ENCODE measurements around the gene PPP3CA.
"Not testable (repeated sequence)": the region's sequence is repeated elsewhere in the genome, so short reads cannot be mapped to it uniquely, and the experiment has no call there.

The PPP3CA gene

DNA sequence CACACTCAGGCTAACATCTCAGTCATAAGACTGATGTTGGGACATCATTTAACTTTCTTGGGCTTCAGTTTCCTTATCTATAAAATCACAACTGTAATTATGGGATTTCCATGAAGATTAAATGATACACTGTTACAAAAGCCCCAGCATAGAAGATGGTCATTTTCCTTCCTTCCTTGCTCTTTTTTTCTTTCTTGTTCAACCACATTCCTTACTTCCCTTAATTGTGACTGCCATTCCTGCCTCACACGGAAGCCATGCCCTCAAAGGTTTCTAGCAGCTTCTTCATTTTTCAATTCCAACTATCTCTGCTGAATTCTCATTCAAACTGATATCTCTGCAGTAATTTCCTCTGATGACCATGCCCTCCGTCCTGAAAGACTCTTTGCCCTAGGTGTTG lies 311.8 kb downstream of the PPP3CA start:
- no peak for DNase-seq

DNA sequence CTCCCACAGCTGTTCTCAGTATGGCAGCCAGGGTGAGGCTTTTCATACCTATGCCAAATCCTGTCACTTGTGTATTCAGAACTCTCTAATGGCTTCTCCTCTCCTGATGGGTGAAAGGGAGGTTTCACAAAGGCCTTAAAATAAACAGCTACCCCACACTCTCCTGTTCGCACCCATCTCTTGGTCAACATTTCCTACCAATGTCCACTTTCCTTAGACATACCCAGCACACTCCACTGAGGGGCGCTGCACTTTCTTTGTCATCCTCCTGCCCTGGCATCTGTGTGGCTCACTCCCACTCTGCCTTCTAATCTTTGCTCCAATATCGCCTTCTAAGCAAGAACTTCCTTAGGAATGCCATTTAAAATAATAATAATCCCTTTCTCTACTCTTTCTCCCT lies 313.3 kb downstream of the PPP3CA start:
- no peak for DNase-seq

DNA sequence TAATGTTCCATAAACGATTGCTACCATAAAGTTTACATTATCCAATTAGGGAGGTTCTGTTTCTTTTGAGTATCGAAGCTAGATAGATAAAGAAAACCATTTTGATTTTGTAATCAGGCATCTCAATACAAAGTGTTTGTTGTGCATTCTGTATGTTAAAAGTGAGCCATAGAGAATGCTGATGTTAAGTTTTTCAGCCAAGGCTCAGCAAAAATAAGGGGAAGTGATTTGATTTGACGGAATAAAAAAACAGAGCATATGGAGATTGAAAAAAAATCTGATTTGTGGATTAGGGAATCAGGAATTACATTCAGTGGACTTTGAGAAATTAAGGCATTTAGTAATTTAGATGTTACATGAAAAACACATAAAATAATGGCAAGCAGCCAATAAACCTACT lies 314.8 kb downstream of the PPP3CA start:
- no peak for DNase-seq

DNA sequence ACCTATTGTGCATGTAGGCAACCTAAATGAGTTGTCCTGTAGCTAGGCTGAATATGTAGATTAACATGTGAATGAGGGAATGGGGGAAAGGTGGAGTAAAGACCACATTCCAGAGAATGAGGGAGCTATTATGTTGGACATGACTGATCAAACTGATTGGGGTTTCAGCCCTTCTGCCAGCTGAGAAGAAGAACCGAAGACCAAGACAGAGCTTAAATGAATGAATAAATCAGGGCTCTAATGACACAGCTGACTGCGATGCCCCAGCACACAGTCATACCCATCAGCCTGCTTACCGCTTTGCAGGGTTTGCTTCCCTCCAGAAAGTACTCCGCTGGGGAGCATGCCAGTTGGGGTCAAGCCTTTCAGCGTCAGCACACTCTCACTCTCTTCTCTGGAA lies 315.4 kb downstream of the PPP3CA start:
- DNase-seq = no peak

DNA sequence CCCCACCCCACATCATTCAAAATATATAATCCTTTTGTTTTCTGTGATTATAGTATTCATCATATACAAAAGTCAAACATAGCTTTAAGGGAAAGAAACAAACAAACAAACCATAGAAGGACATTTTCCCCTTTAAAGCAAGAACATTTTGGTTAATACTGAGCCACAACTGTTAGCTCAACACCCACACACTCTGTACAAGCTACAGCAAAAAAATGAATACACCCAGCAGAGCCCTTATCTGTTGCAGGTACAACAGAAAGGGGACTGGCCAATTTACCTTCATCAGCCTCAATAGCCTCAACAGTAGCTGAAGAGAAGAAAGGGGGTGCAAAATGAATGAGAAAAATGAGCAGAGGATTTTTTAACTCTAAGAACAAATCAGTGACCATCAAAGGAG lies 318.4 kb downstream of the PPP3CA start:
- DNase-seq = no peak

DNA sequence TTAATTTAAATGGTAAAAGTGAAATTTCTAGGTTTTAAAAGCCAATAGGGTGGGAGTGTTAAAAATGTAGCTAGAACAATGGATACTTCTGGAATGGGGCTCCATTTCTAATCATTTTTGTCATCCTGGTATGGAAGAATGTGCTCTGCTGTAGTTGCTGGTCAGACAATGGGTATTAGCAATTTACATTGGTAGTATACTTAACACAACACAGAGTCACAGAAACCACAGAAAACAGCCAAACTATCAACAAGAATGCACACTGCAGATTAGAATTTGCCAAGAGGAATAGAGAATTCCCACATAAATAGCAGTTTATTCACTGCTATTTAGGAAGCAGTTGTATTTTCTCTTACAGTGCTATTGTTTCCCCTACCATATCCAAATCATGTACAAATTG lies 319.6 kb downstream of the PPP3CA start:
- DNase-seq = no peak

DNA sequence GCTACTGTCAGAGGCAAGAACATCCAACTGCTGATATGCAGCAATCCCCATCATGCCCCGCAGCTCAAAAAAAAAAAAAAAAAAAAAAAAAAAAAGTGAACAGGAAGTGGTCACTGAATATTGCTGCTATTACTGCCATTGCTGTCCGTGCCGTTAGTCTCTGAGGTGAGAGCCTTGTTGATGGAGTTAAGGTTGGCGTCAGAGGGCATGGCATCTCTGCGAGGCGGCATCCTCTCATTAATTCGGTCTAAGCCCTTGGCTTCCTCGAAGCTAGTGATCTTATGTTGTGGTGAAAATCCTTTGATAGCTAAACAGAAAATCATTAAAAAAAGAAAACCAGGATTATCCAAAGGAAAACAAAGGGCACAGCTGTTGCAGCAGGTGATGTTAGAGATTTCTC lies 321.6 kb downstream of the PPP3CA start:
- DNase-seq = no peak

DNA sequence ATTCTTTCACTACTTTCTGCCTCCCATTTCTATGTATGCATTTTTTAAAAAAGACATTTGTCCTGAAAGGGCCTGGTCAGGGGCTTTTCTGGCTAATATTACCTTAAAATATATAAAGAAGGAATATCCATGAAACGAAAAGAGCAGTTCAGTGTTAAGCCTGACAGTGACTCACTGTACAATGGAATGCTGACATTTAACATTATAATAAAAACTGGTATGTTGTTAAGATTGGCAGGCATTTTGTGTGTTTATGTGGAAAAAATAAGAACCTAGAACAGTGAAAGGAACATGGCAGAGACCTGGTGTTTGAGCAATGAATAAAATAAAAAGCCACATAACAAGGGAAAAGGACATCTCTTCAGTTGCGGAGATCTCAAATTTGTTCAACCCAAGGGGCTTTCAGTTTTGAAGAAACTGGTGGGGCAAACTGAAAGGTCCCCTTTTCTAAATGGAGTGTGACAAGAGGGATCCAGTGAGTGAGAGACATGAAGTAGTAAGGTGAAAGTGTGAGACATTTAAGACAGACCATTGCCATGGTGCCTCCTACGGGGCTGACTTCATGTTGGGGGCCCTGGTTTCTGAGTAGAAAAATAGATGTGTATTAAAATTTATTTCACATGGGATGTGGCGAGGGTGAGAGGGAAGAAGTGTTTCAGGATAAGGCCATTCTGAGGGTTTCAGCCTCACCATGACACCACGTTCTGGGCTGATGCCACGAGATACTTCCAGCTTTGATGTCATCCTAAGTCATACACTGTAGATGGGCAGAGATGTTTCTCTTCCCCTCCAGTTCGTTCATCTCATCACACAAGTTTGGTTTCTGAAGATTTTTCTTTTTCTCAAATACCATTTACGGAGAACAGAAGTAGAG lies 324.9 kb downstream of the PPP3CA start:
- no peak for DNase-seq

DNA sequence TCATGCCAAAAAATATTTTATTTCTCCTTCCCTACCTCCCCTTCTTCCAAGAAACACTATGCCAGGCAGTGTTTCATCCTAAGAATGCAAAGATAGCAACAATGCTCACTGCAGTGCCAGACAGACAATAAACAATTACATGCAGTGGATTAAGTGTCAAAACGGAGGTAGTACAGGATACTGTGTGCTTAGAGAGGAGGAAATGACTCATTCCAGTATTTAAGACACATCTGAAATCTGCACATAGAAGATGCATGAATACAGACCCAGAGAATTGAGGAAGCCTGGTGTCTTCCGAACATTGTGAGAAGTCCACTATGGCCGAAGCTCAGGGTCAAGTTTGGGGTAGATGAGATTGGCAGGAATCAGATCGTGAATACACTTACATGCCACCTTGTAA lies 326.4 kb downstream of the PPP3CA start:
- DNase-seq = no peak

DNA sequence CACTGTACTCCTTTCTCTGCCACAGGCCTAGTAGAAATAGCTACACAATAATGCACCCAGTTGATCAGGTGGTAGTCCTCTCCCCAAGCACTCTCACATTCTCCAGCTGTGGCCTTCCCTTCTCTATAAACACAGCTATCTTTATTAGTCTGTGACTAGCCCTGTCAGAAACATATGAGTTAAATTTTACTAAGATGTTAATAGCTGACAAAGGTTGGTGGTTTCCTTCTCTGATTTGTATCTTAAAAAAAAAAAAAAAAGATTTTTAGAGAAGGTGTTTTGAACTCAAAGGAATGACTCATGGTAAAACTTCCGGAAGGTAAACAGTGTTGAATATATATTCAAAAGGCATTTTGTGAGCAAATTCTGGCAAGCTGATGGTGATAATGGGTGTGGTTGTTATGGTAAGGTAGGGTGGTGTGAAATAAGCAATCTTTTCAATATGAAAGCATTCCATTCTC lies 327.4 kb downstream of the PPP3CA start:
- no peak for DNase-seq

DNA sequence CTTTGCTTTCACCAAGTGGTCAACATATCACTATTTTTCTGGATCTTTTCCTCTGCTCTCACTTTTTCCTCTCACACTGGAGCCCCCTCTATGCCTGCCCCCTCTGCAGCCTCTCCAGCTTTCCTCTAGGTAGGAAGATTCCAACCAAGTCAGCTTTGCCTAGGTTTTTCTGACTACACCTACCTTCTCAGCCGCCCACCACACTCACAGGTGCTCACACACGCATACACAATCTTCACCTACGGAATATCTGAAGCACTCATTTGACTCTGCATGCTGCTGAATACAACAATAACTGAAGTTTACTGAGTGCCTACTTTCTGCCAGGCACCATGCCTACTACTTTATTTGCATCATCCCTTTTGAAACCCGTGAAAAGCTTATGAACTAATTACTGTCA lies 328.0 kb downstream of the PPP3CA start:
- no peak for DNase-seq

DNA sequence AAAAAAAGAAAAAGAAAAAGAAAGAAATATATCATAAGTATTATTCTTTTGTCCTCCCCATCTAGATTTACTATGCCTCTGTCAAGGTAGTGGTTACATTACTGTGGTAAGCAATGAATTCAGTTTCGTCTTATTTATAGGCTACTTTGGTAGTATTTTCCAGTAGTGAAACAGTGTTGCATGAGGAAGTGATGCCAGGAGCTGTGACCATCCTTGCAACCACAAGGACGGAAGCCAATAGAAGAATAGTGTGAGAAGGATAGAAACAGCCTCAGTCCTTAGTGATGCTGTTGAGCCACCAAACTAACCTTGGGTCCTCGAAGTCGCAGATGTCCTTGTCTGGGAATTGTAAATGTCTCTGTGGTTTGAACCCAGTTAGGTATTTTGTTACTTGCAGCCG lies 328.5 kb downstream of the PPP3CA start:
- DNase-seq = no peak

DNA sequence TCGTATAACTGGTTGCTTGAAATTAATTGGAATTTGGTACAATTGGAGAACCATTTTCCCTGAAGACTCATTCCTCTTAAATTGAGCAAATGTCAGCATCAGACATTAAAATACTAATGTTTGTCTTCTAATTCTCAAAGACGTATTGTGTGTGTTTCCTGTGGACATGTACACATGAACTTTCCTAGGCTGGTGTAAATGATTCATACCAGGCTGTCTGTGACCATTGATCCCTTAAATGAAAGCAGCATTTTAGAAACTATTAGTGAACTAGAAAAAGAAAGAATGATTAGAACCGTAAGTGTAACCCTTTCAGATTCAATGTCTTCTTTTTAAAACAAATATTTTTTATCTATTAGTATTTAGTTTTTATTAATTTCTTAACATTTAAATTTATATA lies 332.9 kb downstream of the PPP3CA start:
- DNase-seq = no peak

DNA sequence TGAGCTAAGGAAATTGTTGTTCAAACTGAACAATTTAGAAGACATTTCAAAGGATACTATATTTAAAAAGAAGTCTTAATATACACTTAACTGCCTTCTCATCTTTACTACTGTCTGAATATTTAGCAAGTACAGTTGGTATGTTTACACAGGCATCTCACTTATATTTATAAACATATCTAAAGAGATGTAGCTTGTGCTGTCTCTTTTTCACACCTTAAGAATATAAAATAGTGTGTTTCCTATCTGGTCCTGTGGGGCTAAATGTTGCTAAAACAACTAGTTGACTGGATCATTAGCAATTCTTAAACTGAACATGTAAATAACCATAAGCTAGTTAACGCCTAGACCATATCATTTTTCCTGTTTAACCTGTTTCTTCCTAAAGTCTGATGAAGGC lies 336.3 kb downstream of the PPP3CA start:
- no peak for DNase-seq

DNA sequence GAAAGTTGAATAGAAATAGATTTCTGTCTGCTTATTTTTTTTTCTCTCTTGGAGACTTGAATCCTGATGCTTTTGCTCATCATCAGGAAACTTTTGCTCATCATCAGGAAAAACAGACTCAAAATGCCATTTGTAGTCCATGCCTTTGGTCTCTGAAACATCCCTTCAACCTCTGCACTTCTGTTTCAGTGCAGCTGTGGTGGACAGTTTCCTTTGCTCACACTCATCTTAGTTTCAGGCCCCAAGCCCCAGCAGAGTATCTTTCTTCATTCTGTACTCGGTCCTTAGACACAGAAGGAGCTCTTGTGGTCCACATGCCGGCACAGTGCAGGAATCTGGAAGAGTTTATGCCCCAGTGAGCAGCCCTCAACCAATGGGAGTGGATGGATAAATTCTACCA lies 337.9 kb downstream of the PPP3CA start:
- no peak for DNase-seq

DNA sequence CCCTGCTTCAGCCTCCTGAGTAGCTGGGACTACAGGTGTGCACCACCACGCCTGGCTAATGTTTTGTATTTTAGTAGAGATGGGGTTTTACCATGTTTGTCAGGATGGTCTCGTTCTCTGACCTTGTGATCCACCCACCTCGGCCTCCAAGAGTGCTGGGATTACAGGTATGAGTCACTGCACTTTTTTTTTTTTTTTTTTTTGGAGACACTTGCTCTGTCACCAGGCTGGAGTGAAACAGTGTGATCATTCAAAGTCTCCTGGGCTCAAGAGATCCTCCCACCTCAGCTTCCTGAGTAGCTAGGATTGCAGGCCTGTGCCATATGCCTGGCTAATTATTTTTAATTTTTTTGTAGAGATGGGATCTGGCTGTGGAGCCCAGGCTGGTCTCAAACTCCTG lies 338.8 kb downstream of the PPP3CA start:
- DNase-seq = no peak

DNA sequence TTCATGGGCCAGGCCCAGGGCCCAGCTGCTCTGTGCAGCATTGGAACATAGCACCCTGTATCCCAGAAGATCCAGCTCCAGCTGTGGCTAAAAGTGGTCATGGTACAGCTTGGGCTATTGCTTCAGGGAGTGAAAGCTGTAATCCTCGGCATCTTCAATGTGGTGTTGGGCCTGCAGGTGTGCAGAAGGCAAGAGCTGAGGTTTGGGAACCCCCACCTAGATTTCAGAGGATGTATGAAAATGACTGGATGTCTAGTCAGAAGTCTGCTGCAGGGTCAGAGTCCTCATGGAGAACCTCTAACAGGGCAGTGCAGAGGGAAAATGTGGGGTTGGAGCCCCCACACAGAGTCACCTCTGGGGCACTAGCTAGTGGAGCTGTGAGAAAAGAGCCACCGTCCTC lies 341.7 kb downstream of the PPP3CA start:
- DNase-seq = no peak

DNA sequence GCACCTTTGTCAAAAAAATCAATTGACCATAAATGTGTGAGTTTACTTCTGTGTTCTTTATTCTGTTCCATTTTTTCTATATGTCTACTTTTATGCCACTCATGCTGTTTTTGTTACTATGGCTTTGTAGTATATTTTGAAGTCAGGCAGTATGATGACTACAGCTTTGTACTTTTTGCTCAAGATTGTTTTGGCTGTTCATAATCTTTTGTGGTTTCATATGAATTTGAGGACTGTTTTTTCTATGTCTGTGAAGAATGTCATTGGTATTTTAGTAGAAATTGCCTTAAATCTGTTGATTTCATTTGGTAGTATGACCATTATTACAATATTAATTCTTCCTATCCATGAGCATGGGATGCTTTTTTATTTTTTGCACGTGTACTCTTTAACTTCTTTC lies 346.8 kb downstream of the PPP3CA start:
- no peak for DNase-seq

DNA sequence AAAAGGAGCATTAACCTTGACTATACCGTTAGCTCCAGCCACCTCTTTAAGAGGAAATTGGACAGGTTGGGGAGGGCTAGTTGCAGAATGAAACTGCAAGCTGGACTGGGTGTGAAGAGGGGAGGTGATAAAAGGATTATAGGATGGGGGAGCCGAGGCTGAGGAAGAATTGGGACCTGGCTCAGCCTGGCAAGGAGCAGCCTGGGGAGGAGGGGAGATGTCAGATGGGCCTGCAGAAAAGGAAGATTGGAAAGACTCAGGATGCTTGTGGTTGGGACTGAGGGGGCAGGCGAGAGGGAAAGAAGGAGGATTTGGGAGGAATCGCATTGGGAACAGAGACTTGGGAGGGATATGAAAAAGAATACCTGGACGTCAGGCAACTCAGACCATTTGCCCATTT lies 351.7 kb downstream of the PPP3CA start:
- no peak for DNase-seq

DNA sequence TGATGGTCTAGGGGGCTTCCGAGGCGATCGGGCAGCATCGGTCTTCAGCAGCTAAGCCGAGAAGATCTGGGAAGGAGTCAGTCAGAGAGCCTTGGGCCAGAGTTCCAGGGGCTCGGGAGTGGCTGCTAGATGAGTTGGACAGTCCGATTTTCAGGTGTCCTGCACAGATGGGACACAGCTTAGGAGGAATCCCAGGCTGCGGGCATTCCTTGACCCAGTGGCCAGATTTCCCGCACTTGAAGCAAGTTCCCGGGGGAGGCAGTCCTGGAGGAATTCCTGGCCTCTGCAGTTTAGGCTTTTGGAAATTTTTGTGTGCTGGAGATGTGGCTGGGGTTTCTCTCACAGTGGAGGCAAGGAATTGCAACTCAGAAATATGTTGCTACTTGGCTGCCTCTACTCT lies 352.3 kb downstream of the PPP3CA start:
- DNase-seq = not testable (repeated sequence)

DNA sequence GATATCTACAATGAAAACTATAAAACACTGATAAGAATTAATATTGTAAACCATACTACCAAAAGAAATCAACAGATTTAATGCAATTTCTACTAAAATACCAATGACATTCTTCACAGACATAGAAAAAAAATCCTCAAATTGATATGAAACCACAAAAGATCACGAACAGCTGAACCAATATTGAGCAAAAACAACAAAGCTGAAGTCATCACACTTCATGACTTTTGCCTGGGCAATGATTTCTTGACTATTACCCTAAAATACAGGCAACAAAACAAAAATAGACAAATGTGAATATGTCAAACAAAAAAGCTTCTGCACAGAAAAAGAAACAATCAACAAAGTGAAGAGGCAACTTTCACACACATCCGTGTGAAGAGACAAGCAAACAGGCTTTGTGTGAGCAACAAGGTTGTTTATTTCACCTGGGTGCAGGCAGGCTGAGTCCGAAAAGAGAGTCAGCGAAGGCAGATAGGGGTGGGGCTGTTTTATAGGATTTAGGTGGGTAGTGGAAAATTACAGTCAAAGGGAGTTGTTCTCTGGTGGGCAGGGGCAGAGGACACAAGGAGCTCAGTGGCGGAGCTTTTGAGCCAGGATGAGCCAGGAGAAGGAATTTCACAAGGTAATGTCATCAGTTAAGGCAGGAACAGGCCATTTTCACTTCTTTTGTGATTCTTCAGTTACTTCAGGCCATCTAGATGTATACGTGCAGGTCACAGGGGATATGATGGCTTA lies 355.8 kb downstream of the PPP3CA start:
- DNase-seq = not testable (repeated sequence)

DNA sequence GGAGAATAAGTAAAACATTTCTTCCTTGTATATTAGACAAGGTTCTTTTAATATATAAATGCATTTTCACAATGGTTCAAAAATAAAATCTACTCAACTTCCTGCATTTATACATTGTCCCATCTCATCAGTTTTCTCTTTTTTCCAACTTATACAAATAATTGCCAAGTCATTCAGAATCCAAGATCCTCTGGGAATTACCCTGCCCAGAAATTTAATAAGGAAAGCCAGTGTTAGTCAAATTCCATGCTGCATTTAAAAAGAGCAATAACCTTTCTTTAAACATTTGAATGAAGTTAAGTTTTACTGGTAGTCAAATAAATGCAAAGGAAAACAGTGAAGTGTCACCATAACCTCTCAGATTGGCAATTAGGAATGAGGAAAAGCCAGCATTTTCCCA lies 357.9 kb downstream of the PPP3CA start:
- no peak for DNase-seq

DNA sequence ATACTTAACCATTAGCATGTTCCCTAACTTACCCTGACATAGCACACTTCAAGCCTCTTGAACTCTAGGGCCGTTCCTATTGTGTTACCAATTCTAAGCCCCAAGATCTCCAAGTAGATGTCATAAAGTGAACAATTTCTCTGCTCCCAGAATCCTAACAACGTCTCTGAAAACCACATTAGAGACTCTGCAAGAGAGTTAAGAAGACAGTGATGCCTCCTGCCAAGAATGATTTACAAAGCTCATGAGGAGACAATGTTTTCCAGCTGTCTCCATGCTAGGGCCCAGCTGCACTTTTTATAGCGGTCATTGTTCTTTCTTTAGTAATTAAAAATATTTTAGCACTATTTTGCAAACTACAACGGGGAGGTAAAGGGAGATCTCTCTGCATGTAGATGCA lies 358.4 kb downstream of the PPP3CA start:
- DNase-seq = no peak

DNA sequence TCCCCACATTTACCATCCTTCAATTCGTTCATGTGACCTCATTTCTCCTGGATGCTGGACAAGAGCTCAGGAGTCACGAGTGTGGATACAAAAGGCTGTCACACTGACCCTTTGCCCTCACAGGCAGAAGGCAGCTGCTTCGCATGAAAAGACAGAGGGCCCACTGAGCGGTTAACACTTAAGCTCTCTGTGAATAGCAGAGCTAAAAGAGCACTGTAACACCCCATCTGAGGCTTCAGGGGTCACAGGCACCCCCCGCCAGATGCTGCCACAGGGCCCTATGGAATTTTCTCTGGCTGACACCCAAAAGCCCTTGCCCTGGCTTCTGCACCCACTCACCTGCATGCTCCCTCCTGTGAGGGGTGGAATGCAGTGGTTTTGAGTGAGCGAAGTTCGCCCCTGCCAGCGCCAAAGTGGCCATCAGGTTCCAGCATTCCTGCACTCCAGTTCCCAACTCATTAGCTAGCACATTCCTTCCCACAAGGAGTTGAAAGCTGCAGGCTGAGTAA lies 360.9 kb downstream of the PPP3CA start:
- DNase-seq = no peak
